Ureter (tissue), 1 donor: Measurements from ENCODE around the gene NAV3. TPM values are rescaled to one million over a fixed set of nuclear protein-coding genes. Genes with fewer than 3 reads are reported as not detected.

Experiments
- DNase-seq: peaks from one replicate; pipeline ENCODE4 v3.0.0-alpha.2; 2020; ENCODE audit warnings: low spot score
- total RNA-seq: library from RNA; stranded (reverse); gene quantifications from one replicate; pipeline ENCODE4 v1.2.4, GENCODE V29; 2023
- donor health status: DM: yes; HTN: yes; CAD: no.

NAV3 gene, protein sequence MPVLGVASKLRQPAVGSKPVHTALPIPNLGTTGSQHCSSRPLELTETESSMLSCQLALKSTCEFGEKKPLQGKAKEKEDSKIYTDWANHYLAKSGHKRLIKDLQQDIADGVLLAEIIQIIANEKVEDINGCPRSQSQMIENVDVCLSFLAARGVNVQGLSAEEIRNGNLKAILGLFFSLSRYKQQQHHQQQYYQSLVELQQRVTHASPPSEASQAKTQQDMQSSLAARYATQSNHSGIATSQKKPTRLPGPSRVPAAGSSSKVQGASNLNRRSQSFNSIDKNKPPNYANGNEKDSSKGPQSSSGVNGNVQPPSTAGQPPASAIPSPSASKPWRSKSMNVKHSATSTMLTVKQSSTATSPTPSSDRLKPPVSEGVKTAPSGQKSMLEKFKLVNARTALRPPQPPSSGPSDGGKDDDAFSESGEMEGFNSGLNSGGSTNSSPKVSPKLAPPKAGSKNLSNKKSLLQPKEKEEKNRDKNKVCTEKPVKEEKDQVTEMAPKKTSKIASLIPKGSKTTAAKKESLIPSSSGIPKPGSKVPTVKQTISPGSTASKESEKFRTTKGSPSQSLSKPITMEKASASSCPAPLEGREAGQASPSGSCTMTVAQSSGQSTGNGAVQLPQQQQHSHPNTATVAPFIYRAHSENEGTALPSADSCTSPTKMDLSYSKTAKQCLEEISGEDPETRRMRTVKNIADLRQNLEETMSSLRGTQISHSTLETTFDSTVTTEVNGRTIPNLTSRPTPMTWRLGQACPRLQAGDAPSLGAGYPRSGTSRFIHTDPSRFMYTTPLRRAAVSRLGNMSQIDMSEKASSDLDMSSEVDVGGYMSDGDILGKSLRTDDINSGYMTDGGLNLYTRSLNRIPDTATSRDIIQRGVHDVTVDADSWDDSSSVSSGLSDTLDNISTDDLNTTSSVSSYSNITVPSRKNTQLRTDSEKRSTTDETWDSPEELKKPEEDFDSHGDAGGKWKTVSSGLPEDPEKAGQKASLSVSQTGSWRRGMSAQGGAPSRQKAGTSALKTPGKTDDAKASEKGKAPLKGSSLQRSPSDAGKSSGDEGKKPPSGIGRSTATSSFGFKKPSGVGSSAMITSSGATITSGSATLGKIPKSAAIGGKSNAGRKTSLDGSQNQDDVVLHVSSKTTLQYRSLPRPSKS (N-terminal part only)
- 43.1 TPM for total RNA-seq

DNA sequence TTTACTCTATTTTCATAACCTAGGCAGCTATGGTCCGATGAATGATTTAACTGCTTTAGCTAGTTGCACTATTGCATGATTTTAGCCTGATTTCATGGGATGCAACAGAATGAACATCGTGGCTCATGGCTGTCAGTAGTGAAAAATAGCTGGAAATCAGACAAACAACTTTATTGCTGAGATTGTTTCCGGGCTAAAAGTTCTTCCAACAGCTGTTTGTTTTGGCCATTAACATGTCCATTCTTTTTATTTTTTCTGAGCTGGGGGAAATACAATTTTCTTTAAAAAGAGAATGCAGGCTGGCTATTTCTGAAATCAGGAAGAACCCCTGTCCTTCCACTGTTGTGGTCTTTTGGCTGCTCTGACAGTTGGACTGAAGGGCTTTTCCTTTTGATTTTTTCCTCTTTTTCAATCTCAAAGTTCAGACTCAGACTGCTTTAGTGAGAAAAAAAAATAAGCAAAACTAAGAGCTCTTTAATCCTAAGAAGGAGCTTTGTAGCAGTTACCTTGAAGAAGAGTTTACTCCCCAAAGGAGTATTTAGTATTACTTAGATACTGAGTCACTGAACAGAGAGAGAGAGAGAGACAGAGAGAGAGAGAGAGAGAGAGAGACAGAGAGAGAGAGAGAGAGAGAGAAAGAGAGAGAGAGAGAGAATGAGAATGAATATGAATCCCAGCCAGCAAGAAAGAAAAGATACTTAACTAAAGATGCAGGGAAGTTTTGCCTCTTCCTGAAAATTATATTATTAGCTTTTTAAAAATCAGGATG lies at the start of gene NAV3:
Gene NAV3 (plus strand): TSS at position 312 of the 769 bp plus-strand sequence. CDS start 568 bp downstream, outside the sequence.
- DNase-seq = no peak

DNA sequence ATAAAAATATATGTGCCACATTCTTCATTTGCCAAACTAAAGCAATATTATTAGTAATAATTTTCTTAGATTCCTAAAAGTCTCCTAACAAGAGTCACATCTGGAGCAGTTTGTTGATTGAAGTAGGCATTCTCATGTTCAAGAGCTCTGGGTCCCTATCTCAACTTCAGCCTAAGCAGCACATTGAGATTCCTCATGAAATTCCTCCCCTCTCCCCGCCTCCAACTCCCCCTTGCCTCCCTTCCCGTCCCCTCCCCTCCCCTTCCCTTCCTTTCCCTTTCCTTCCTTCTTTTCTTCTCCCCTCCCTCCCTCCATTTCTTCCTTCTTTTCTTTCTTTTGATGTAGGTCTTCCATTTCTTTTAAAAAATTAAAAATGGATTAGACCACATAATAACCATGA lies 48.7 kb upstream of the NAV3 start:
- DNase-seq = no peak

DNA sequence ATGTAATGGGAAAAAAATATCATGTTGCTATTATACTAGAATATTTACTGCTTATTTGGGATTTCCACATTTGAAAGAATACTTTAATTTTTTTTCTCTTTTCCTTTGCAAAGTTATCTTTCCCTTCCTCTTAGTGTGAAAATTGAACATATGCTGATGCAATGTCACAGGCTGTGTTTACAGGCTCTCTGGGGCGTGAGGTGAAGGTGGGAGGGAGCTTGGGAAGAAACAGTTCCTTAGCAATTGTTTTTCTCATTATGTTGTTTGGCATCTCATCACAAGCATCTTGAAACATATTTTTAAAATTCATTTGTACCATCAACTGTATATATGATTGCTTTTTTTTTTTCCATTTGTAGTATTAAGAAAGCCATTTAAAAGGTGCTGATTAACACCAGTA lies 47.9 kb upstream of the NAV3 start:
- no peak for DNase-seq

DNA sequence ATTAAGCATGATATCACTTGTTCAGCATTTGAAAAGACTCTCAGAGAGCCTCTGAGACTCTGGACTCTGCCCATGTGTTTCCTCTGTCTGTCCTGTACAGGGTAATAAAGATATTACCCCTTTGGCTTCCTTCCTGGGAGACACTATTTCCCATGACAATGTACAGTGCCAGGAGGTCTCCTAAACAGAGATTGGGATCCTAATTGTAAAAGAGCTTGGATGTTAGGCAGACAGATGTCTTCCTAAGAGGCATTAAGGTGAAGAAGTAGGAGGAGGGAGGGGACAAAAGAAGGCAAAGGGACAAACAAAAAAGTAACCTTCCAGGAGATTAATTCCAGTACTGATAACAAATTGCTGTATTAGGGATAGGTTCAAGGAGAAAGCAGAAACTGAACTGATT lies 45.5 kb upstream of the NAV3 start:
- no peak for DNase-seq

DNA sequence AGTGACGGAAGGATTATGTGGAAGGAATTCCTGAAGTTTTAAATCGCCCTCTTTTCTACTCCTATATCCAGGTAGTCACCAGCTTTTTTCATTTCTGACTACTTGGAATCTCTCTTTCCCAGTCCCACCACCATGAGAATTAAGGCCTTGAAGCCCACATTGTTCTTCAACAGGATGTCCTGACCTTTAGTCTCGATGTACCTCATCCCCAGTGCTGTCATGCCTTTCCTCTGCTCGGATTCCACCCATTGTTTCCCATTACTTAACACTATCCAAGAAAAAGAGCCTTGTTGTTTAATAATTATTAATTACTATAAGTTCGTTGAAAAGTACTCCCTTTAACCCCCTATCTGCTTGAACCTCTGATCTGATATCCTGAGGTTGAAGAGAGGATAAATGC lies 44.0 kb upstream of the NAV3 start:
- DNase-seq = no peak

DNA sequence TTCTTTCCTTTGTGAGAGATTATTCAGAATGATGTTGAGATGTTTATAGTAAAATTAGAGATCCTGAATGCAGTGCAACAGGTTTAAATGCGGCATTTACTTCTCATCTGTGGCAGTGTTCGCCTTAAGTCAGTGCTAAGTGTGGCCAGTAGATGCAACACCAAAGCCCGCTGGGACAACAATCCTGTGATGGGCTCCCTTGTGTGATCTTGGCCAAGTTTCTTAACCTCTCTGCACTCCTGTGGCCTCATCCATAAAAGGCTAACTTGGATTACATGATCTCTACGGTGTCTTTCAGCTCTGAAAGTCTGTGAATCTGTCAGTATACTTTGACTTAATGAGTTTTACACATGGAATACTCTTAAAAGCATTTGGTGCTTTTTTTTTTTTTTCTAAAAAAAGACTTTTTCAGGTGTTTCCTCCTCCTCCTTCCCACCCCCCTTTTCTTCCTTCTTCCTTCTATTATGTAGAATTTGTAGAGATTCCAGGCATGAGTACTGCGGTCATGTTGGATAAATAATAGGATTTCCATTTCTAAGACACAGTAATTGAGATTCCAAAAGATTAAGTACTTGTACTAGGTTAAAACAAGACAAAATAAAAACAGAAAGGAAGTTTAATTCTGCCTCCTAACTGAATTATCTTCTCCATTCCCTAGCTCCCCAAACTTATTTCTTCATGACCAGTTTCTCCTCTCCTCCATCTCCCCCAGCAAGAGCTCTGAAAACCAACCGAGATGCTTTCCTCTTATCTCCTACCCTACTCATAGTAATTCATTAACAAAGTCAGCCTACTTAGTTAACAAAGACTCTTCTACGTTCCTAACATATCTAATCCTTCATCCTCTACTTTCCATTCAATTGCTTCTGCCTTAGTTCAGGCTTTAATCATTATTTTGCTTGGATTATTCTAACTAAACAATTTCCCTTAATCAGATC lies 42.2 kb upstream of the NAV3 start:
- DNase-seq = no peak

DNA sequence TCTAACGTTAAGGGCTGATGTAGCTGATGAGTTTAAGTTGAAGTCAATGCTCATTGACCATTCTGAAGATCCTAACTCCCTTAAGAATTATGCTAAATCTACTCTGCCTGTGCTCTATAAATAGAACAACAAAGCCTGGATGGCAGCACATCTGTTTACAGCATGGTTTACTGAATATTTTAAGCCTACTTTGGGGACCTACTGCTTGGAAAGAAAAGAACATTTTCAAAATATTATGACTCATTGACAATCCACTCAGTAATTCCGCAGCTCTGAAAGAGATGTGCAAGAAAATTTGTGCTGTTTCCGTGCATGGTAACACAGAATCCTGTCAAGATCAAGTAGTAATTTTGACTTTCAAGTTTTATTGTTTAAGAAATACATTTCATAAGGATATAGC lies 35.0 kb upstream of the NAV3 start:
- no peak for DNase-seq

DNA sequence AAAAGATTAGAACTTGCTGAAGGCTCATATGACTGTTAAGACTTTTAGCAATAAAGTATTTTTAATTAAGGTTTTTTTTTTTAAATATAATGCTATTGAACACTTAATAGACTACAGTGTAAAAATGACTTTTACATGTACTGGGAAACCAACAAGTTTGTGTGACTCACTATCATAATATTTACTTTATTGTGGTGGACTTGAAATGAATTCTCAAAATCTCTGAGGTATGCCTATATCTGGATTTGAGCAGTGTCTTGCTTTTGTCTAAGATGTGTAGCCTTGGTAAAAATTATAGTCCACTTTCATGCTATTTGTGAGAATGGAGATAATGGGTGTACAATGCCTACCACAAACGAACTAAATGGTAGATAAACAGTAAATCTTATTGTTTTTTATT lies 33.9 kb upstream of the NAV3 start:
- DNase-seq = no peak

DNA sequence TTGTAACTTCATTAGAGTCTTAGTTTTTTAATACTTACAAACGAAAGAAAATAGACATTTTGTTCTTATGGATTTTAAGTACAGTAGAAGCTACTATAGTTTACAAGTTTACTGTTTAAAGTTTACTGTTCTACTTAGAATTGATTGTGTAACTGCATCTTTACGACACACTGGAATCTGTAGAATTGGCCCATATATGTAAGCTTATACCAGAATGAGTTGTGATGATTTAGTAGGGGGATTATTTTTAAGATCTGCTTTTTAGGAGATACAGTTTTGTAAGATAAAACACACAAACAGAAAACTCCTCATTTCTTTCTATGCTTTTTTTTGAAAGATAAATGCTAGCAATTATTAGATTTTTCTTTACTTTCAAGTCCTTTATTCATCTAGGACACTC lies 30.2 kb upstream of the NAV3 start:
- DNase-seq = no peak

DNA sequence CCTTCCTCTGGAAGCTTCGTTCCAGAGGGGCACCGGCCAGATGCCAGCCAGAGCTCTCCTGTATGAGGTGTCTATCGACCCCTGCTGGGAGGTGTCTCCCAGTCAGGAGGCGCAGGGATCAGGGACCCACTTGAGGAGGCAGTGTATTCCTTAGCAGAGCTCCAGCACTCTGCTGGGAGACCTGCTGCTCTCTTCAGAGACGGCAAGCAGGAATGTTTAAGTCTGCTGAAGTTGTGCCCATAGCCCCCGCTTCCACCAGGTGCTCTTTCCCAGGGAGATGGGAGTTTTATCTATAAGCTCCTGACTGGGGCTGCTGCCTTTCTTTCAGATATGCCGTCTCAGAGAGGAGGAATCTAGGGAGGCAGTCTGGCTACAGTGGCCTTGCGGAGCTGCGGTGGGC lies 22.2 kb upstream of the NAV3 start:
- no peak for DNase-seq

DNA sequence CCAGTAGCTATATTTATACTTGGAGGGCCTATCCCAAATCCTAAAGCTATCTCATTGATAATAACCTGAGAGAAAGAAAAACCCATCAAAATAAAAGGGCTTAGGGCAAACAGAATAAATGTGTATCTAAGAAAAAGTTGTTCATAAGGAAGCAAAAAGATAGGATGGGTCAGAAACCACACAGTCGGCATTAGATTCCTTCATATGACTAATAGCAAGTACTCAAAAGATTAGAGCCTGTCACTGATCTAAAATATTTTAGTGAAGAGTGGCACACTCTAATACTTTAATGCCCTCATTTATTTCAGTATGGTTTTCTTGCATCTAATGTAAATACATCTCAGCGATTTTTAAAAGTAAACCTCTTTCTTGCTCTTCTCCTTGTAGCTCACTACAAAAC lies 17.1 kb upstream of the NAV3 start:
- no peak for DNase-seq

DNA sequence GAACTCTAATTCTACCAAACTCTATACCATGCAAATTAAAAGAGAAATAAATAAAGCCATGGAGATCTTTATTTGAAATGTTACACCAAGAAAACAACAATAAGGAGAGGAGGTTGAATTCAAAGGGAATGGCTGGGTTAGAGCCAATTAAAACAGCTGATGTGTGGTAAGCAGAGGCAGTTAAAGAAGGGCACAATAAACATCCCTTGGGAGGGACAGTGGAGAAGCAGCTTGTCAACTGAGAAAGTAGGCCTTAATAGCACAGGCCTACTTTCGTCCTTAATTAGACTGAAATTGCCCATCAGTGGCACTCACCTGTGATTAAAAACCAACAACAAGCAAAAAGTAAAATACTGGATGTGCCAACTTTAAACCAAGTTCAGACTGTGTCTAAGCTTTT lies 16.3 kb upstream of the NAV3 start:
- DNase-seq = no peak

DNA sequence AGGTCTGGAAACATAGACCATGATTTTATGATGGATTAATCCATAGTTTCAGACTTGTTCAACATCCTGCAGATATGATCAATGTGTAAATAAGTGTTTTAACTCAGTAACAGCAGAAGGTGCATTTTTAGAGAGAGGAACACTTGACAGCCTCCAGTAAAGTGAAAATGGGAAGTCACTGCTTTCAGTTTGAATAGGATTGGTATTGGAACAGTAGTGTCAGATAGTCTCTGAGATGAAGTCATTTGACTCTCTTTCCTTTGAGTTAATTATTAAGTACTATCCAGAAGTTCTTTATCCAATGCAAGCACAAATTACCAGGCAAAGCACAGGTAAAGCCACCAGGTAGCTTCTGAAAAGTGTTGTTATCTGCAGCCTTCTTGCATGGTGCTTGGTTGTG lies 14.5 kb upstream of the NAV3 start:
- no peak for DNase-seq

DNA sequence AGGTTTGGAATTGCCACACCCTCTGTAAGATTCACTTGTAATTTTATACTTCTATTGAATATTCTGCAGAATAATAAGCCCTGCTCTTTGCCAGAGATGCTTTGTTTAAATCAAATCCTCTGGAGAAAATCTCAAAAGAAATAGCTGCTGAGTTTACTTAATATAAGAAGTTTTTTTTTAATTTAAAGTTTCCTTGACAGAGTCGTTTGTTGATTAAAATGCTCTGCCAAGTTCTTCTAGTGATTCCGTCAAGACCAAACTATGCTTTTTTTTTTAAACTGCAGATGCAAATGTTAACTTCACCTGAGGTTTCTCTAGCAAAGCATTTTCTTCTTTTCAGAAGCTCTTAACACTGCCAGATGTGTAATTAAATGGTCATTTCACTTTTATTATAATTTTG lies 13.4 kb upstream of the NAV3 start:
- DNase-seq = no peak

DNA sequence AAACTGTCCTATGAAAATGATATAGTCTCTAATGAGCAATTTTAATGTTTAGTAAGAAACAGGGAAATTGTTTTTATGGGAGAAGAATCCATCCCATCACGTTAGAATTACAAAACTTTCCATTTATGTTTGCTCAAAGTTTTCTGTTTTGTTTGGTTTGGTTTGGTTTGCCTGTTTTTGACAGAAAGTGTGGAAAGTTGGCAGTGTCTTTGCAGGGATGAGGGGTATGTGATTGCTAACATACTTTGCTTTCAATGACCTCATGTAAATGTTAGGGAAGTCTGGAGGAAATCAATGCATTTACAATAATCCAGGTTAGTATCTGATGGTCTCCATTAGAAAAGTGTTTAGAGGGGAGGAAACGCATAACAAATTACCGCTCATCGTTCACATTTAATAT lies 12.3 kb upstream of the NAV3 start:
- DNase-seq = no peak

DNA sequence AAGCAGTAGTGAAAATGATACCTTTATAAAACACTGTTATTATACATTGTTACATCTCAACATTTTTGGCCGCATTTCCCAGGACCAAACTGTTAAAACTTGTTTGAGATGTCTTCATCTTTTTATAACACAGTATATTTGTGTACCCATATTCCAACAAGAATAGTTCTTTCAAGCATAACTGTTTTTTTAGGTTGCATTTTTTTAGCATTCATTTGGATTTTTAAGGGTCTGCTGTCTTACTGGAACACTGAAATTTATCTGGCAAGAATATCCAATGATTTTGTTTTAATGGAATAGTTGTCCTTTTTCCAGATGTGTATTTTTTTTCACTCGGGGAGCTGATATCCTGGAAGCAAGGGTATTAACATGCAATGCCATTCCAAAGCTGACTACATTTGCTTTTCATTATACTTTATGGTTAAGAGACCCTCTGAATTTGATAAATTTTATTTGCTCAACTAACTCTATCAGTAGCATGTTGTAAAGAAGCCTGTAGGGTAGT lies 8.9 kb upstream of the NAV3 start:
- DNase-seq = no peak

DNA sequence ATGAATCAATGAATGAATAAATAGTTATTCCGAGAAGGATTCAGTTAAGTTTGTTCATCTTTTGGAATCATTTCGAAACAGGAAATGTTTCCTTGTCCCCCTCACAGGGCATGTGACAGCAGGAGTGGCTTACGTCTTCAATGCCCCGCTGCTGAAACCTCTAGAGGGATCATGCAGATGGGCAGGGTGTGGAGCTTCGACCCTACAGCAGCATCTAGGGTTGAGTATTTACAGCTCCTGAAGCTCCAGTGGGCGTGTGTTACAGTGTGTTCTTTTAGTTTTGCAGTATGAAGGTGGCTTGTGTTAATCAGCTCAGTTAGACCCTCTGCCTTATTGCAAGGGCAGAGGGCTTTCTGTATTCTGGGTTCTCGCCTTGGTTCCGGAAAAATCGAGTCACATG lies 2.6 kb downstream of the NAV3 start:
- DNase-seq = no peak

DNA sequence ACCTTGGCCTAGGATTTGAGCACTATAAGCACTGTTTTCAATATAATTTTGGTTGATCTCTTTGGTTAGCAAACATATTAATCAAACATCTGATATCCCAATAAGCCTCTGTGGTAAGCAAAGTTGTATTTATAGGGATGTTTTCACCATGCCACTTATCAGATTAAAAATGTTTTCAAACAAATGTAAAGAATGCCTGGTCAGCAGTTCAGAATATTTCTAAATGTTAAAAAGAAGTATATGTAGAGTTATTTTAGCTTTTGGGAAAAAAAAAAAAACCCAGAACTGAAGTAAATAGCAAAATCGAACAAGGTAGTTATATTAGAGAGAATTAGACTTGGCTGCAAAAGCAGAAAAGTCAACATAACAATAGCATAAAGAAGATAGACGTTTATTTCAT lies 3.9 kb downstream of the NAV3 start:
- no peak for DNase-seq

DNA sequence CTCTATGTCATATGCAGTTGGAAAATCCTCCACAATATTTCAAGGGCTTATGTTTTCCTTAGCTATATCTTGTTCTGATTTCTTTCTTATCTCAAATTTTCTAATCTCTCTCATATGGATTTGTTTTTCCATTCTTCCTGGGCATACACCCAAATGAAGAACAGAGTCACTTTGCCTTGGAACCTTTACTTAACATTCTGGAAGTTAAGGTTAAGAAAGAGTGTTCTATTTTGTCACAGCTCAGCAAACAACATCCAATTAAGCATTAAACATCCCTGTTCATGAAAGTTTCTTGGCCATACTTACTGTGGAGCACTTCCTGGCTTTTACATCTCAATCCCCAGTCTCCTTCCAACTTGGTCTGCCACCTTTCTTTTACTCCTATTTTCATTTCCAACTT lies 5.3 kb downstream of the NAV3 start:
- no peak for DNase-seq

DNA sequence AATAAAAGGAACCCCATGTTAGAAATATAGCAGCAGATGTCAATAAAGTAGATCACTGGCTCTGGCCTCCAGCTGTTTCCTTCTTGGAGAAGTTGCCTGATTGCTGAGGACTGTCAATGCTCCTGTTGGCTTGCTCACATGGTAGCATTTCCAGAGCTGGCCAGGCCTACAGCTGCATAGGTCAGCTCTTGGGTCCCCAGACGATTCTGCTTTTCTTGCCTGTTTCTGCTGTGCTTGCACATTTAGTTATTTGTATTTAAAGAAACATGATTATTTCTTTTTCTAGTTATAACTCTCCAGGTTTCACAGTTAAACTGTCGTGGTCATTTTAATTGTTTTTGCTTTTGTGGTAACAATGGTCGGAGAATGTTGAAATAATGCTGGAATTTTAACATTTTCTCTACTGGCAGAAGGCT lies 7.2 kb downstream of the NAV3 start:
- no peak for DNase-seq
